Measurements from ENCODE around the gene DTNA. TPM values are rescaled to one million over a fixed set of nuclear protein-coding genes. Genes with fewer than 3 reads are reported as not detected.

Gene DTNA
- total RNA-seq, 3 donors from 2014 or later (not counting 1 experiment from before 2014, with no cell fraction given) = 0.33 TPM; not detected in 2

DNA sequence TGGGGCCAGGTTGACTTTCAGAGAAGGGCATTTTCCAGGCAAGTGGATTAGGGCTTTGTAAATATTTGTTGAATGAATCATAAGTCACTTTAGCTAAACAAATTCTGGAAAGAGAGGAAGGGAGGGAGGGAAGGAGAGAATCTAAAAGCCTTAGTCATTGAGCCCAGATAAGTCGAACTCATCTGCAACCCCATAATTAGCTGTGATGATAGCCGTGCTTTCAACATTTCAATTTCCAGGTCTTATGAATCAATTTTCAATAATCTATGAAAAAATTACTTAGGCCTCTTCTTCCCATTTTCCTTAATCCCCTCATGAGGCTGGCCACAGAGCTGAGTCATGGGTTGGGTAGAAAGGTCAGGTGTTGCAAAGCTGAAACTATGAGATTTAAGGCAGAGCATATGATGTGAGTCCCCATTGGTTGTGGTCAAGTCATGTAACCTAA is 219.3 kb downstream of the DTNA start:
- no peaks in the 10 kb centered on the region for H3K27me3 ChIP-seq (ENCODE audit: control insufficient read depth, insufficient read depth, low read length)
- TF ChIP-seq, protein P1, sequence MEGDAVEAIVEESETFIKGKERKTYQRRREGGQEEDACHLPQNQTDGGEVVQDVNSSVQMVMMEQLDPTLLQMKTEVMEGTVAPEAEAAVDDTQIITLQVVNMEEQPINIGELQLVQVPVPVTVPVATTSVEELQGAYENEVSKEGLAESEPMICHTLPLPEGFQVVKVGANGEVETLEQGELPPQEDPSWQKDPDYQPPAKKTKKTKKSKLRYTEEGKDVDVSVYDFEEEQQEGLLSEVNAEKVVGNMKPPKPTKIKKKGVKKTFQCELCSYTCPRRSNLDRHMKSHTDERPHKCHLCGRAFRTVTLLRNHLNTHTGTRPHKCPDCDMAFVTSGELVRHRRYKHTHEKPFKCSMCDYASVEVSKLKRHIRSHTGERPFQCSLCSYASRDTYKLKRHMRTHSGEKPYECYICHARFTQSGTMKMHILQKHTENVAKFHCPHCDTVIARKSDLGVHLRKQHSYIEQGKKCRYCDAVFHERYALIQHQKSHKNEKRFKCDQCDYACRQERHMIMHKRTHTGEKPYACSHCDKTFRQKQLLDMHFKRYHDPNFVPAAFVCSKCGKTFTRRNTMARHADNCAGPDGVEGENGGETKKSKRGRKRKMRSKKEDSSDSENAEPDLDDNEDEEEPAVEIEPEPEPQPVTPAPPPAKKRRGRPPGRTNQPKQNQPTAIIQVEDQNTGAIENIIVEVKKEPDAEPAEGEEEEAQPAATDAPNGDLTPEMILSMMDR (IDR thresholded peaks at IDR 0.05) = no peak
- no peaks in the 10 kb centered on the region for H3K9me3 ChIP-seq (ENCODE audit: control insufficient read depth, insufficient read depth, low read length)
- H3K27me3 Mint-ChIP-seq (ENCODE audit: low read depth in 2 of 2) = peaks cover 10 to 42% of the 10 kb centered on the region in 2 donors
- peaks cover 7% of the 10 kb centered on the region for H3K36me3 Mint-ChIP-seq
- H3K36me3 ChIP-seq (ENCODE audit: control insufficient read depth, insufficient read depth, low read length) = no peaks in the 10 kb centered on the region
- no peak overlapping the region for H3K27ac Mint-ChIP-seq
- intact Hi-C loops (cut with micrococcal nuclease) = no loop called here
- 94% methylated on average over 2 of the region's 2 CpGs for WGBS (ENCODE audit: insufficient coverage)
- ATAC-seq = no peak
- no peak overlapping the region for H3K27ac ChIP-seq (ENCODE audit: low read length)
- no peak overlapping the region for H3K4me3 ChIP-seq (ENCODE audit: low read length)
- H3K4me3 Mint-ChIP-seq = no peak overlapping the region
- no peaks in the 10 kb centered on the region for H3K9me3 Mint-ChIP-seq
- no peaks in the 10 kb centered on the region for H3K4me1 Mint-ChIP-seq
- DNase-seq = no peak
- no peaks in the 10 kb centered on the region for H3K4me1 ChIP-seq (ENCODE audit: control insufficient read depth, insufficient read depth, low read length)

DNA sequence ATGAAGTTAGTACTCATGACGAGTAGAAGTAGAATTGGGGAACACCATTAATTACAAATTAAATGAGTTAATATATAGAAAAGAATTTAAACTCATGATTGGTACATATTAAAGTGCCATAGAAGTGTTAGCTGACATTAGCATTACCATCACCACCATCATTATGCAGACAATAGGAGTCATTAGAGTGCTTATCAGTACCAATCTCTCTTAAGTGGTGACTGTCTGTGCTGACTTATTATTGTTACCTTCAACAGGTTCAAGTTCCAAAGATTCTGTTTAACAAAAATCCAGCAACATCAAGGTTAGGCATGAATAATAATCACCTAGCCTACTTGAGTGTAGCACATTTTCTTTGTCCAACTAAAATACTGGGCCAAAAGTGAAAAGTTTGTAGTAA is 222.3 kb downstream of the DTNA start:
- Mint-ChIP-seq H3K27ac (no peak overlapping the region), H3K4me3 (no peak overlapping the region), H3K4me1 (no peaks in the 10 kb centered on the region), H3K9me3 (no peaks in the 10 kb centered on the region), H3K36me3 (no peaks in the 10 kb centered on the region), H3K27me3 (ENCODE audit: low read depth in 2 of 2) (peaks cover under 1 to 33% of the 10 kb centered on the region in 2 donors)
- DNase-seq = no peak
- H3K4me3 ChIP-seq (ENCODE audit: low read length) = no peak overlapping the region
- no peaks in the 10 kb centered on the region for H3K9me3 ChIP-seq (ENCODE audit: control insufficient read depth, insufficient read depth, low read length)
- no peaks in the 10 kb centered on the region for H3K4me1 ChIP-seq (ENCODE audit: control insufficient read depth, insufficient read depth, low read length)
- peaks cover 5% of the 10 kb centered on the region for H3K27me3 ChIP-seq (ENCODE audit: control insufficient read depth, insufficient read depth, low read length)
- no peak for ATAC-seq
- intact Hi-C loops (cut with micrococcal nuclease) = no loop called here
- WGBS (ENCODE audit: insufficient coverage) = no CpG with 5 or more reads among the region's 1 CpG
- TF ChIP-seq, protein P1 (IDR thresholded peaks at IDR 0.05) = no peak
- H3K27ac ChIP-seq (ENCODE audit: low read length) = no peak overlapping the region
- H3K36me3 ChIP-seq (ENCODE audit: control insufficient read depth, insufficient read depth, low read length) = no peaks in the 10 kb centered on the region

DNA sequence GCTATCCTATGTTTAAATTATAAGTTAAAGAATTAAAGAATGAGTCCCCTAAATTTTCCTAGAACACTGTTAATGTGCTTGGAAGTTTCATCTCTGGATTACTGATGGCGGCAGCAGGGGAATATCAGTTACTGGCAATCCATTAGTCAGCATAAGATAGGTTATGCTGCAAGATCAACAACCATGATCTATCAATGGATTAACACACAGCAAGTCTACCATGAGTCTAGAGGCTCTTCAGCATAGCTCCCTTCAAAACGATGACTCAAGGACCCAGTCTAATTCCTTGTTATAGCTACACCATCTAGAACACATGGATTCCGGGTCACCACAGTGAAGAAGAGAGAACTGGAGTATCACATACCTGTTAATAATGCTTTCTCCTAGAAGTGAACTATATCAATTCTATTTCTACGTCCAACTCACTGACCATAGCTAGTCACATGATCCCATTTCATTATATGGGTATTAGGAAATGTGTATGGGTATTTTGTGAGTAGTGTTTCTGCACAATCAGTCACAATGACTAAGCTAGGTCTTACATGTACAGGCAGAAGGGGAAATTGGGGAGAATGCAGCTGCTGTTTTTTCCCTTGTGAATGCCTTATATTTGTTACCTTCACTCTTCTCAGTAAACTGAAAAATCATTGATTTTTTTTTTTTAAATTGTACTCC is 222.8 kb downstream of the DTNA start:
- Mint-ChIP-seq H3K27me3 (ENCODE audit: low read depth in 2 of 2) (peaks cover 4 to 39% of the 10 kb centered on the region in 2 donors), H3K4me3 (no peak overlapping the region), H3K4me1 (no peaks in the 10 kb centered on the region), H3K9me3 (no peaks in the 10 kb centered on the region), H3K27ac (no peak overlapping the region), H3K36me3 (no peaks in the 10 kb centered on the region)
- no peak overlapping the region for H3K27ac ChIP-seq (ENCODE audit: low read length)
- H3K36me3 ChIP-seq (ENCODE audit: control insufficient read depth, insufficient read depth, low read length) = no peaks in the 10 kb centered on the region
- WGBS (ENCODE audit: insufficient coverage) = 88% methylated on average over 3 of the region's 4 CpGs
- no peaks in the 10 kb centered on the region for H3K4me1 ChIP-seq (ENCODE audit: control insufficient read depth, insufficient read depth, low read length)
- TF ChIP-seq, protein P1 (IDR thresholded peaks at IDR 0.05) = no peak
- no peak for DNase-seq
- no peaks in the 10 kb centered on the region for H3K9me3 ChIP-seq (ENCODE audit: control insufficient read depth, insufficient read depth, low read length)
- H3K4me3 ChIP-seq (ENCODE audit: low read length) = no peak overlapping the region
- peaks cover 10% of the 10 kb centered on the region for H3K27me3 ChIP-seq (ENCODE audit: control insufficient read depth, insufficient read depth, low read length)
- intact Hi-C loops (cut with micrococcal nuclease) = no loop called here
- no peak for ATAC-seq

All from natural killer cell (primary cell).